ENCODE results near the gene TCERG1L.

The TCERG1L gene

DNA sequence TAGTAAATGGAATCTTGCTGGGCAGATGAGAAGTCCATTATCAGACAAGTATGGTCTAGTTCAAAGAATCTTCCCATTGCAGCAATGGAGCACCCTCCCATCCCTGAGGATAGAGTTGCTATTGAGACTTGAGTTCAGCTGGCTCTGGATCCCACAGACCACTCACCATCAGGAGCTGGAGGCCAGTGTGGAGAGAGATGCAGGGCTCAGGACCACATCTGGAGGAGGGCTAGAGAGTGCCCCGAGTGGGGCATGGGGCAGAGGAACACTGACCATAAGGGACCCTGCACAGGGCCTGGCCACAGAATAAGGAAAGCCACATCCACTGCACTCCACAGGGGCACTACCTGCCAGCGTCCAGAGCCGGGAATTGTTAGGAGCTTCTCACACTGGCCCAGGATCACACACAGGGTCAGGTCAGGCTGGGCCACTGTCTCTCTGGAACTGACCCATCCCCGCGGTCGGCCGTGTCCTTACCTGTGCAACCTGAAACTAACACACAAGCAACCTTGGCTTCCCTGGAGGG lies 41.3 kb upstream of the TCERG1L start:
- H3K4me3 ChIP-seq (replicated peaks in 1 of 2; ENCODE audit: low read depth in 2 of 2, low read length in 2 of 2), result no peak overlapping the region
- no peak for DNase-seq (ENCODE audit: low read depth in 2 of 2)
- TF ChIP-seq, protein P1, sequence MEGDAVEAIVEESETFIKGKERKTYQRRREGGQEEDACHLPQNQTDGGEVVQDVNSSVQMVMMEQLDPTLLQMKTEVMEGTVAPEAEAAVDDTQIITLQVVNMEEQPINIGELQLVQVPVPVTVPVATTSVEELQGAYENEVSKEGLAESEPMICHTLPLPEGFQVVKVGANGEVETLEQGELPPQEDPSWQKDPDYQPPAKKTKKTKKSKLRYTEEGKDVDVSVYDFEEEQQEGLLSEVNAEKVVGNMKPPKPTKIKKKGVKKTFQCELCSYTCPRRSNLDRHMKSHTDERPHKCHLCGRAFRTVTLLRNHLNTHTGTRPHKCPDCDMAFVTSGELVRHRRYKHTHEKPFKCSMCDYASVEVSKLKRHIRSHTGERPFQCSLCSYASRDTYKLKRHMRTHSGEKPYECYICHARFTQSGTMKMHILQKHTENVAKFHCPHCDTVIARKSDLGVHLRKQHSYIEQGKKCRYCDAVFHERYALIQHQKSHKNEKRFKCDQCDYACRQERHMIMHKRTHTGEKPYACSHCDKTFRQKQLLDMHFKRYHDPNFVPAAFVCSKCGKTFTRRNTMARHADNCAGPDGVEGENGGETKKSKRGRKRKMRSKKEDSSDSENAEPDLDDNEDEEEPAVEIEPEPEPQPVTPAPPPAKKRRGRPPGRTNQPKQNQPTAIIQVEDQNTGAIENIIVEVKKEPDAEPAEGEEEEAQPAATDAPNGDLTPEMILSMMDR (IDR thresholded peaks at IDR 0.05; ENCODE audit: low read depth, low read length), result no peak

DNA sequence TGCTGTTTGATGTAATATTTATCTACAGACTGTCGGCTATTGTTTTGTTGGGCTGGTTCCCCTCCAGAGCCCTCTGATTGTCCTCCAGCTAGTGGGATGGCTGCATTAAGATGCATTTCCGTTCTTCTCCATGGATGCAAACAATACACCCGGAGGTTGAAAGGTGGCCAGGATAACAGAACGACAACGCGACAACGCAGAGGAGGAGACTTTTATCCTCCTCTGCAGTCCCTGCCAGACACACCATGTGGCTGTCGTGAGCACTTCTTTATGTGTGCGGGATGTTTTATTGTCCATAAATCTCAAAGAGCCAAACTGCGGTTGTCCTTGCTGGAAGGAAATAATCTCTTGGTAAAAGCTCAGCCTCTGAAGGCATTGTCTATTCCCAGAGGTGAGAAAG lies 39.1 kb upstream of the TCERG1L start:
- no peak overlapping the region for H3K4me3 ChIP-seq (replicated peaks in 1 of 2; ENCODE audit: low read depth in 2 of 2, low read length in 2 of 2)
- DNase-seq (ENCODE audit: low read depth in 2 of 2), result no peak
- TF ChIP-seq, protein P1 (IDR thresholded peaks at IDR 0.05; ENCODE audit: low read depth, low read length), result no peak

GRCh38 chr10:131350245-131350644 lies 38.7 kb upstream of the TCERG1L start:
- TF ChIP-seq, protein P1 (IDR thresholded peaks at IDR 0.05; ENCODE audit: low read depth, low read length), result no peak
- H3K4me3 ChIP-seq (replicated peaks in 1 of 2; ENCODE audit: low read depth in 2 of 2, low read length in 2 of 2), result no peak overlapping the region

DNA sequence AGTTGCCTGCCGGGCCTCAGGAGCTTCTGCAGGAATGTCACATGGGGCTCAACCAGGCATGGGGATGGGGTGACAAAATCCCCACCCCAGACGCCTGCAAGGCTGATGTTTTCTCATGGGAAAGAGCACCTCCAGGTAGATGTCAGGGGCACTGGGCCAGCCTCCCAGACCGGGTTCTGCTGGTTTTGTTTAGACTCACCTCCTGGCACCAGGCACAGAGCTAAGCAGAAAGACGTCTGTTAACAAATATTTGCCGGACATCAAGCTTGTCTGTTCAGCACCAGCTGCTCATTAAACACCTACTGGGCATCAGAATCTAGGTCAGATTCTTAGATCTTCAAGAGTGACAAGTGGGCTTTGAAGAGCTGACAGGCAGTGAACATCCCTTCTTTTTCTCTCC lies 34.9 kb upstream of the TCERG1L start:
- no peak for DNase-seq (ENCODE audit: low read depth in 2 of 2)
- no peak overlapping the region for H3K4me3 ChIP-seq (replicated peaks in 1 of 2; ENCODE audit: low read depth in 2 of 2, low read length in 2 of 2)
- TF ChIP-seq, protein P1 (IDR thresholded peaks at IDR 0.05; ENCODE audit: low read depth, low read length), result no peak

More at GRCh38 chr10:131350245-131350644, 38.7 kb upstream of the TCERG1L start:
- DNase-seq (ENCODE audit: low read depth in 2 of 2), result no peak

DNA sequence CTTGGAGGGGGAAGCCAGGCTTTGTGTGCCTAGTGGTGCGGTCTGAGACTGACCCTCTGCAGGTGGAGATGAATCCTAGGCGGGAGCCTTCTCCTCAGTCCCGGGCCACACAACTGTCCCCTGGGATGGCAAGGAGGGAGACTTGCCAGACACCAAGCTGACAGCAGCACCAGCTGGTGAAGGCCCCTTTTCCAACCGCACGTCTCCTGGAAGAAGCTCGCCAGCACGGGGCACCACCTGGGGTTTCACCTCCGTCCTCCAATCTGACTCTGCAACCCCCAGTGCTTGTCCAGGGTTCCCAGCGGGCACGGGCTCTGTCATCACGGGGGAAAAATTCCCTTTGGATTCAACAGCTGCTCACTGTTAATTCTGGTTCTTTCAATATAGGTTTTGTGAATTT lies 34.2 kb upstream of the TCERG1L start:
- TF ChIP-seq, protein P1 (IDR thresholded peaks at IDR 0.05; ENCODE audit: low read depth, low read length), result no peak
- no peak for DNase-seq (ENCODE audit: low read depth in 2 of 2)
- H3K4me3 ChIP-seq (replicated peaks in 1 of 2; ENCODE audit: low read depth in 2 of 2, low read length in 2 of 2), result no peak overlapping the region

GRCh38 chr10:131344747-131345146 lies 33.2 kb upstream of the TCERG1L start:
- TF ChIP-seq, protein P1 (IDR thresholded peaks at IDR 0.05; ENCODE audit: low read depth, low read length), result no peak
- no peak for DNase-seq (ENCODE audit: low read depth in 2 of 2)
- no peak overlapping the region for H3K4me3 ChIP-seq (replicated peaks in 1 of 2; ENCODE audit: low read depth in 2 of 2, low read length in 2 of 2)

DNA sequence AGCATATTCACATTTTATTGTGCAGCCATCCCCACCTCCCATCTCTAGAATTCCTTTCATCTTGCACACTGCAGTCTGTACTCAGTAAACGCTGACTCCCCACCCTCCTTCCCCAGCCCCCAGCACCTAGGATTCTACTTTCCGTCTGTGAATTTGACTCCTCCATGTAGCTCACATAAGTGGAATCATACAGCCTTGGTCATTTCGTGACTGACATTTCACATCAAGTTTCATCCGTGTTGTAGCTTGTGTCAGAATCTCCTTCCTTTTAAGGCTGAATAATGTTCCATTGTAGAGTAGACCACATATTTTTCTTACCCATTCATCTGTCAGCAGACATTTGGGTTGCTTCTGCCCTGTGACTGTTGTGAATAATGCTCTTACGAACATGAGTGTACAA lies 26.2 kb upstream of the TCERG1L start:
- DNase-seq (ENCODE audit: low read depth in 2 of 2), result no peak
- TF ChIP-seq, protein P1 (IDR thresholded peaks at IDR 0.05; ENCODE audit: low read depth, low read length), result no peak

More for the DNA sequence above, 26.2 kb upstream of the TCERG1L start:
- H3K4me3 ChIP-seq (replicated peaks in 1 of 2; ENCODE audit: low read depth in 2 of 2, low read length in 2 of 2), result no peak overlapping the region
